ENCODE data around the gene EML6.

EML6 gene

GRCh38 chr2:54950811-54951210 is 227.3 kb downstream of the EML6 start:
- FAIRE-seq: no peak

DNA sequence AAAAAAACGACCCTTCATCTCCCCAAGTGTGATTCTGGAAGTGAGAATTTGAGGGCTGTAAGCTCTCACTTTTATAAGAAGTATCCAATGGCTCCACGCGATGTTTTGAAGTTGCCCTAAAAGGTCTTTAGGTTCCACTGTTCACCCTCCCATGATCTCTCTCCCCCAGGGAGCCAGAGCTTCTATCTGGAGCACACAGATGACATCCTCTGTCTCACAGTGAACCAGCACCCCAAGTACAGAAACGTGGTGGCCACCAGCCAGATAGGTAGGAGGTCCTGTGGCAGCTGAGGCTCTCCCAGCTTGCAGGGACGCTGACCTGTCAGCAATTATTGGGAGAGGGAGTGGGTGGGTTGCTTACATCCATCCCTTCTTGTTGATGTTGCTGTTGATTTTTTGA is 229.0 kb downstream of the EML6 start:
- no peak for FAIRE-seq

DNA sequence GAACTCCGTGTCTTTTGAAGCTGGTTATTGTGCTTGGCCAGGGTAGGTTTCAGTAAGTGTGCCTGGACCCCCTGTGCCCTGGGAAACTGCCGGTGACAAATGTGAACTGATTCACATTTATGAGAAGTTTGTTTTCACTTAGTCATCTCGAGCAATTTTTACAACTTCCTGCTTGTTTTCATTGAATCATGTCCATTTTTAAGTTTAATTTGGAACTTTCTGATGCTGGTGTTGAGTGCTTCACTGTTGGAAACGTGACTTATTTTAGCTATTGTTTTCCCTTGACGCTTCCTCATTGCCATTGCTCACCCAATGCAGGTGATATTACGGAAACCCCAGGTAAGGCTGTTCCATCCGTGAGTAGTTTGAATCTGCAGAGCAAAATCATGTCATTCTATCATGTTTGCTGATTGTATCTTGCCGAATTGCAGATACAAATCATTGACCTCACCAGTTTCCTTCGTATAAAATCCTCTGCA is 229.6 kb downstream of the EML6 start:
- FAIRE-seq: no peak

GRCh38 chr2:54954158-54954557 is 230.7 kb downstream of the EML6 start:
- FAIRE-seq: no peak

DNA sequence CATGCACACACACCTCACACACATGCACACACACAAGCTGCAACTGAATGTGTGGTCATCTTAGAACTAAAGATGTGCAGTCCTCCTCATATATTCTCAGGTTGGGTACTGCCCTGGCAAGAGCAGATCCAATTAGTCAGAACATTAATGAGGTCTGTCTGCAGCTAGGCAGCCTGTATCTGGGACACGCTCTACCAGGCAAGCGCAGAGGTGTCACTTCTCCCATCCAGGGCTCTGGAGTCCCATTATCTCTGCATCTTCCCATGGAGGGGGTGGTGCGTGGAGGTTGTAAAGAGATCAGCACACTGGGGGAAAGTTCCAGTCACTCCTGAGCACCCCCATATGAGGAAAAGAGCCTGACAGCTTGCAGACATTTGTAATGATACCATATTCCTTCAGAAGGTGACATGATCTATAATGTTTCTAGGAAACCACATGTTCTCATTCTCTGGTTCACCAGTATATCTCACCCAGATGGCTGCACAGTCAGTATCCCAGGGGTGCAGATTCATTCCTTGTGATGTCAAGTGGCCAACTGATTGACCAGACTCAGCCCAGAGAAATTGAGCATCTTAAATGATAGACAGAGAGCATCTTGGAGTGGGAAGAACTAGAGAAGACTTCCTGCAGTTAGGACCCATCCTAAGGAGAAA is 231.4 kb downstream of the EML6 start:
- FAIRE-seq: no peak

GRCh38 chr2:54955358-54956110 is 232.1 kb downstream of the EML6 start:
- no peak for FAIRE-seq

DNA sequence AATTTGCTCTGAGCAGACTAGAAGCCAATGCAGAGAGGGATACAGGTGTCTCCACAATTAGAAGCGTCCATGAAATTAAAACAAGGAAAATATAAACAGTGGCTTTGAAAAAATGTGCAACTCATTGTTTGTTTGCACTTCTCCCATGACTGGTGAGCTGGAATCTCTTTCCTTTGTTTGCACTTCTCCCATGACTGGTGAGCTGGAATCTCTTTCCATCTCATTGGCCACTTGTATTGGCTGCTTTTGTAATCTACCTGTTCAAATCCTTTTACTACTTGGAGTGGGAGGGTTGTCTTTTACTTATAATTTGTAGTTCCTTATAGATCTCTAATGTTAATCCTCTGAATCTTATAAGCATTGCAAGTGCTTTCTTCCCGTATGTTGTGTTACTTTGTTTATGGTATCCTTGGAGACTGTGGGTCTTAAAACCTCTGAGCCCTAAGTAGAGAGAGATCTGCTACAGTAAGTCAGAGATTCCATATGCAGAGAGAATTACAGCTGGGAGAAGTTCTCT is 232.7 kb downstream of the EML6 start:
- FAIRE-seq: no peak

- FAIRE-seq: no peak
Measured at GRCh38 chr2:54957321-54957999, 234.0 kb downstream of the EML6 start.

- no peak for FAIRE-seq
Measured at GRCh38 chr2:54958717-54959371, 235.4 kb downstream of the EML6 start.

- FAIRE-seq: no peak
Measured at GRCh38 chr2:54960164-54960563, 236.7 kb downstream of the EML6 start.

DNA sequence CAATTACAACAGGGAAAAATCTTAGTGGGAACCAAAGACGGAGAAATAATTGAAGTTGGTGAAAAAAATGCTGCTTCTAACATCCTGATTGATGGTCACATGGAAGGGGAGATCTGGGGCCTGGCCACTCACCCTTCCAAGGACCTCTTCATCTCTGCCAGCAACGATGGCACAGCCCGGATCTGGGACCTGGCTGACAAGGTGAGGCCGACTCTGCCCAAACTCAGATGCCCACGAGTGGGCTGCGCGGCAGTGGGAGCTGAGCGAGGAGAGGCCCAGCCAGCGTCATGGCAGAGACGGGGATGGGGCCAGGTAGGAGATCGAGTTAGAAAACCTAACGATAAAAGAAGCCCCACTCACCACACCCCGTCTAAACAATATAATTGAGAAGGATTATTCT is 239.0 kb downstream of the EML6 start:
- FAIRE-seq: no peak

DNA sequence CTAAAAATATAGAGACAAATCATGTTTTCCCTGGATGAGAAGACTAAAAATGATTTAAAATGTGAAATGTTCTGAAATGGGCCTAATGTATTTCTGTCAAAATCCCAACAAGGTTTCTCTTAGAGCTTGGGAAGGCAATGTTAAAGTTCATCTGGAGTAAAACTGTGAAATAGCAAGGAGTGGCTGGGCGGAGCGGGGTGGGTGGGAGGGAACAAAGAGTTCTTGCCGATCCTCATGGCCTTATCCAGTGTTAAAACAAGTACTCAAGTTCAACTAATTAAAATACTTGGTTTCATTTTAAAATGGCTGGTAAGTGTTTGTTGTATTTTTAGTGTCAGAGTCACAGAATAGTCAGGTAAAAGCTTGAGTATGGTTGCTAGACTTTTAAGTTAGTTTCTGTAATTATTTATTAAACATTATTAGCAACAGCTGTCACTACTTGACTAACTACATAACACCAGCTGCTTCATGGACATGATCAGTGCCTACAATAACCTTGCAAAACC is 239.5 kb downstream of the EML6 start:
- FAIRE-seq: no peak

DNA sequence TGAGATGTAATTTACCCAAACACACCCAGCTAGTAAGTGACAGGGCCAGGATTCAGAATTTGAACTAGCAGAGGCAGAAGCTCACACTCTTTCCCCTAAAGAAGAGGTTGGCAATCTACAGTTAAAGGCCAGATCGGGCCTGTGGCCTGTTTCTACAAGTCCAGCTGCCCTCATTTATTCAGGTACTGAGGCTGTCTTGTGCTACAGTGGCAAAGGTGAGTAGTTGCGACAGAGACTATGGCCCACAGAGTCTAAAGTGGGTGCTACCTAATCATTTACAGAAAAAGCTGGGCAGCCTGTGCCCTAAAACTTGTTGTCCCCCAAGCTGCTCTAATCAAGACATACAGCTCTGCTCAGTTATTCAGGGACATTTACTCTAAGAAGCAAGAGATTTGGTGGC is 240.0 kb downstream of the EML6 start:
- FAIRE-seq: no peak

DNA sequence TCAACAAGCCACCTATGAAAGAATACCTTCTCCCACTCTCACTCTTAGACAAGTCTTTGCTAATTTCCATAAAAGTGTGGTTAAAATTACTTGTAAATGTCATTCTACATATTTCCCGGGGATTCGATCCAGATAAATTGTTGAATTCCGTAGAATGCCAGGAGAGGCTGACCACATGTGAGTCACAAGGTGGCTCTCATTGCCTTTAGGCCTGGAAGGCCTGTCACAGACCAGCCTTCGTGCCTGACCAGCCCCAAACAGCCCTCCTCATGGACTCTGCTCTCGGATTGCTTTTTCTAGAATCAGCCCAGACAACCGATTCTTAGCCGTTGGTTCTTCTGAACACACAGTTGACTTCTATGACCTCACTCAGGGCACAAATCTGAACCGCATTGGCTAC is 240.8 kb downstream of the EML6 start:
- no peak for FAIRE-seq

DNA sequence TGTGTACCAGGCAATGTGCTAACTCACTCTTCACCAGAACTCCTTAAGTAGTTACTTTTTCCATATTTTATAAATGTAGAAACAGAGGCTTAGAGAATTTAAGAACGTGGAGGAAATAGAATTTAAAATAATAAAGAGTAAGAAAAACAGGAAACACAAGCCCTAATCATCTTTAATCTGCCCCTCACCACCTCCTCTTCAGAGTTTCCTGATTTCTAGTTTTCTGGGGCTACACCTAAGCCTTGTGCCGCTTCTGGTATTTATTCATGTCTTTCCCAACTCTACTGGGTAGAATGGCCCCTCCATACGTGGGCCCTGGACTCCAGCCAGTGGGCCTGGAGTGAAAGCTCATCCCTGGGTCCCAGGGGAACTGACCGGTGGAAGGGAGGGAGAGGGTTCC is 241.4 kb downstream of the EML6 start:
- no peak for FAIRE-seq

GRCh38 chr2:54965425-54965824 is 242.0 kb downstream of the EML6 start:
- no peak for FAIRE-seq

GRCh38 chr2:54966165-54966832 is 242.8 kb downstream of the EML6 start:
- no peak for FAIRE-seq

- no peak for FAIRE-seq
Measured at GRCh38 chr2:54966837-54967236, 243.4 kb downstream of the EML6 start.

DNA sequence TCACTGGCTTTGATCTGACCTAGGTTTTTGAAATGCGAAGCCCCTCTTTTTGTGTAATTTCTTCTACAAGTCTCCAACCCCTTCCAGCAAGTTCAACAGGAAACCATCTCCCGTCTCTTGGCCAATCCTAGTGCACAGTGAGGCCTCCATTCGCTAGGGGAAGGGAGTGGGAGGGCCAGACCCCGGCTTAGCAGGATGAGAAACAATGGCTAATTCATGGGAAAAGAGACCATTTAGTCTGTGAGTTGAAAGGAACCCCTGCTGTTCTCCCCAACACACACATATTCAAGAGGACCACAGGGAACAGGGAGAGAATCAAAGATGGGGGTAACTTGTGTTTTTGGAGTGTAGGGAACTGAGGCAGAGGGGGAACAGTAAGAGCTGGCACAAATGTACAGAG is 243.8 kb downstream of the EML6 start:
- FAIRE-seq: no peak

DNA sequence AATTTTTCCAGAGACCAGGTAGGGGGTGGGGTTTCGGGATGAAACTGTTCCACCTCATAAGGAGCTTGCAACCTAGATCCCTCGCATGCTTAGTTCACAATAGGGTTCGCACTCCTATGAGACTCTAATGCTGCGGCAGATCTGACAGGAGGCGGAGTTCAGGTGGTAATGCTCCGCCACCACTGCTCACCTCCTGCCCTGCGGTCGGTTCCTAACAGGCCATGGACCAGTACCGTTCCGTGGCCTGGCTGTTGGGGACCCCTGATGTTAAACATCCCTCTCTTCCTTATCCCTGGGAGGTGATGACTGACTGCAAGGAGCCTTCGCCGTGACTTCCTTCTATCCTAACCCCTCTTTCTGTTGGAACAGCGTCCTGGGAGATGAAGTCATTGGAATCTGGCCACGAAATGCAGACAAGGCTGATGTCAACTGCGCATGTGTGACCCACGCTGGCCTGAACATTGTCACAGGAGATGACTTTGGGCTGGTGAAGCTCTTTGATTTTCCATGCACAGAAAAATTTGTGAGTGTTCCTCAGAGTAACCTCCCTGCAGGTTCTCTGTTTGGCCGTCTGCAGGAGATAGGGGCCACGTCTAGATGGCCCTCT is 244.4 kb downstream of the EML6 start:
- no peak for FAIRE-seq

DNA sequence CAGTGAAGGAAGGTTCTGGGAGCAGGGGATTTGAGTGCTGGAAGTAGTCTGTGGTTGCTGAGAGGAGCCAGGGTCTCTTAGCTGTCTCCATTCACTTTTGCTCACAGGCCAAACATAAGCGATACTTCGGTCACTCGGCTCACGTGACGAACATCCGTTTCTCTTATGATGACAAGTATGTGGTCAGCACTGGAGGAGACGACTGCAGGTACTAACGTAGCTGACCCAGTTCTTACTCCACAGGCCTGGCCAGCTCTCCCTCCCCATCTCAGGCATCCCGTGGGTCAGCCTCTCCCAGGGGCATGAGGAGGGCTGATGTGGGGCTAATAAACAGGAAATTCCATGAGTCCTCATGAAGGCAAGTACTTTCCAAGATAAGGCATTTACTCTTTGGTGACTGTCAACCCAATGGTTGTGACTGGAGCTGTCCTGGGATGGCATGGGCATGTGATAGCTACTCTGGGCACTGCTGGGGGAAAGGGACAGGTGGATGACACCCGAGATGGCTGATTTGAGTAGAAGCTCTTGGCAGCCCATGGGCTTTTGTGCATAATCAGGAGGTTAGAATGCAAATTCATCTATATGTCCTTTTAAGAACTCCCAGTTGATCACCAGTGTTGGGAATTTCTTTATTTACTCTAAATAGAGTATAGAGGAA is 245.2 kb downstream of the EML6 start:
- FAIRE-seq: no peak
